HepG2 (cell line): ENCODE results near the gene PRMT7. TPM values are rescaled to one million over a fixed set of nuclear protein-coding genes. Genes with fewer than 3 reads are reported as not detected.
A peak's percentile ranks its signal among the peaks of the same experiment; 100 is the strongest.

Experiments used
- ARID2 ChIP-seq: sonication (generic); formaldehyde crosslinking; IDR thresholded peaks from 2 replicates; pipeline ENCODE4 v1.8.1; 2022; ENCODE audit warnings: mild to moderate bottlenecking, missing genetic modification reagents, borderline replicate concordance
- DNMT3B ChIP-seq: conservative IDR thresholded peaks from 2 replicates; pipeline ENCODE4 v1.6.1; 2016; ENCODE audit warnings: missing biosample characterization, control low read depth
- GATA4 ChIP-seq: sonication (generic); IDR thresholded peaks from 2 replicates; pipeline ENCODE4 v1.6.1; 2016; ENCODE audit warnings: antibody characterized with exemption, low read depth, borderline replicate concordance
- MIXL1 ChIP-seq: IDR thresholded peaks from 2 replicates; pipeline ENCODE4 v1.6.1; 2016
- NCOA1 ChIP-seq: sonication (generic); formaldehyde crosslinking; IDR thresholded peaks from 2 replicates; pipeline ENCODE4 v1.9.0; 2021; ENCODE audit warnings: missing genetic modification reagents
- PHF5A ChIP-seq: IDR thresholded peaks from one replicate; pipeline ENCODE4 v1.6.1; 2018; ENCODE audit warnings: low read depth, missing genetic modification reagents; ENCODE audit not compliant: unreplicated experiment
- REPIN1 ChIP-seq: sonication (generic); formaldehyde crosslinking; IDR thresholded peaks from 2 replicates; pipeline ENCODE4 v1.8.0; 2022; ENCODE audit warnings: missing genetic modification reagents, low read depth, mild to moderate bottlenecking, borderline replicate concordance
- RNF2 ChIP-seq: fragments of 450-650 bp; conservative IDR thresholded peaks from 2 replicates; pipeline ENCODE4 v1.6.1; 2016; ENCODE audit warnings: low read depth
- SIN3B ChIP-seq: fragments of 150-350 bp; IDR thresholded peaks from 2 replicates; pipeline ENCODE4 v1.6.1; 2014; ENCODE audit warnings: low read length
- TBX3 ChIP-seq: fragments of 450-650 bp; IDR thresholded peaks from 2 replicates; pipeline ENCODE4 v1.6.1; 2017; ENCODE audit warnings: antibody characterized with exemption, mild to moderate bottlenecking, inconsistent platforms, borderline replicate concordance
- ZBTB42 ChIP-seq: sonication (generic); formaldehyde crosslinking; IDR thresholded peaks from 2 replicates; pipeline ENCODE4 v1.5.0; 2020; ENCODE audit warnings: mild to moderate bottlenecking, missing genetic modification reagents
- ZNF274 ChIP-seq: sonication (generic); formaldehyde crosslinking; IDR thresholded peaks from 2 replicates; pipeline ENCODE4 v1.5.1; 2020; ENCODE audit warnings: mild to moderate bottlenecking, missing genetic modification reagents
- ZNF546 ChIP-seq: sonication (generic); formaldehyde crosslinking; conservative IDR thresholded peaks from 2 replicates; pipeline ENCODE4 v1.8.1; 2023; ENCODE audit warnings: mild to moderate bottlenecking, missing genetic modification reagents
- ZNF577 ChIP-seq: sonication (generic); formaldehyde crosslinking; IDR thresholded peaks from 2 replicates; pipeline ENCODE4 v1.4.0; 2020; ENCODE audit warnings: mild to moderate bottlenecking, low read depth, missing genetic modification reagents, borderline replicate concordance
- ZNF614 ChIP-seq: IDR thresholded peaks from 2 replicates; pipeline ENCODE4 v1.6.1; 2018; ENCODE audit warnings: missing biosample characterization, missing genetic modification reagents, inconsistent platforms, borderline replicate concordance
- ZNF891 ChIP-seq: sonication (generic); formaldehyde crosslinking; IDR thresholded peaks from 2 replicates; pipeline ENCODE4 v1.5.0; 2020; ENCODE audit warnings: mild to moderate bottlenecking, missing genetic modification reagents
- ZSCAN29 ChIP-seq: sonication (generic); formaldehyde crosslinking; conservative IDR thresholded peaks from 2 replicates; pipeline ENCODE4 v1.4.0; 2020; ENCODE audit warnings: mild to moderate bottlenecking, missing genetic modification reagents
- polyA plus RNA-seq, 8 experiments: library from polyadenylated mRNA; depleted of rRNA in 3 of 8; stranded (reverse) in 7 of 8; unstranded in 1 of 8; fragments of >200 nt; fragmentation: Illumina TruSeq in 4 of 8; extraction: Trizol in 4 of 8; gene quantifications; 2 replicates each; pipeline versions ENCODE4 v1.2.1 to v1.2.3, GENCODE V29; 2011 to 2016; ENCODE audit warnings: low read depth in 4 of 8, missing spikeins in 1 of 8, mixed read lengths in 1 of 8; ENCODE audit not compliant: insufficient read depth in 1 of 8
- total RNA-seq, 5 experiments: library from RNA; depleted of rRNA; stranded (reverse); fragments of >200 nt; fragmentation: Illumina TruSeq; extraction: Trizol; gene quantifications; 2 replicates each; pipeline ENCODE4 v1.2.3, GENCODE V29; 2016; ENCODE audit warnings: low read depth in 1 of 5
- TF ChIP-seq, protein P1 (sequence below): IDR thresholded peaks from 2 replicates; pipeline ENCODE4 v1.6.1; 2018; ENCODE audit warnings: missing genetic modification reagents, mild to moderate bottlenecking, missing compliant biosample characterization
- TF ChIP-seq, protein P2 (sequence below): sonication (generic); formaldehyde crosslinking; IDR thresholded peaks from 2 replicates; pipeline ENCODE4 v1.8.1; 2022; ENCODE audit warnings: low read depth, mild to moderate bottlenecking, missing genetic modification reagents
- TF ChIP-seq, protein P3 (sequence below): sonication (generic); formaldehyde crosslinking; IDR thresholded peaks from 2 replicates; pipeline ENCODE4 v1.4.0; 2020; ENCODE audit warnings: missing genetic modification reagents
- TF ChIP-seq, protein P4 (sequence below): IDR thresholded peaks from 2 replicates; pipeline ENCODE4 v1.6.1; 2016; ENCODE audit warnings: missing genetic modification reagents, missing compliant biosample characterization
- TF ChIP-seq, protein P5 (sequence below): sonication (generic); formaldehyde crosslinking; IDR thresholded peaks from 2 replicates; pipeline ENCODE4 v1.8.1; 2023; ENCODE audit warnings: missing genetic modification reagents, inconsistent platforms, borderline replicate concordance

The PRMT7 gene
- total and polyA plus RNA-seq, 2 of the 13 experiments (the other 11 are each of a cell fraction or from before 2014, with no cell fraction given), result 47.5 to 55.0 TPM

DNA sequence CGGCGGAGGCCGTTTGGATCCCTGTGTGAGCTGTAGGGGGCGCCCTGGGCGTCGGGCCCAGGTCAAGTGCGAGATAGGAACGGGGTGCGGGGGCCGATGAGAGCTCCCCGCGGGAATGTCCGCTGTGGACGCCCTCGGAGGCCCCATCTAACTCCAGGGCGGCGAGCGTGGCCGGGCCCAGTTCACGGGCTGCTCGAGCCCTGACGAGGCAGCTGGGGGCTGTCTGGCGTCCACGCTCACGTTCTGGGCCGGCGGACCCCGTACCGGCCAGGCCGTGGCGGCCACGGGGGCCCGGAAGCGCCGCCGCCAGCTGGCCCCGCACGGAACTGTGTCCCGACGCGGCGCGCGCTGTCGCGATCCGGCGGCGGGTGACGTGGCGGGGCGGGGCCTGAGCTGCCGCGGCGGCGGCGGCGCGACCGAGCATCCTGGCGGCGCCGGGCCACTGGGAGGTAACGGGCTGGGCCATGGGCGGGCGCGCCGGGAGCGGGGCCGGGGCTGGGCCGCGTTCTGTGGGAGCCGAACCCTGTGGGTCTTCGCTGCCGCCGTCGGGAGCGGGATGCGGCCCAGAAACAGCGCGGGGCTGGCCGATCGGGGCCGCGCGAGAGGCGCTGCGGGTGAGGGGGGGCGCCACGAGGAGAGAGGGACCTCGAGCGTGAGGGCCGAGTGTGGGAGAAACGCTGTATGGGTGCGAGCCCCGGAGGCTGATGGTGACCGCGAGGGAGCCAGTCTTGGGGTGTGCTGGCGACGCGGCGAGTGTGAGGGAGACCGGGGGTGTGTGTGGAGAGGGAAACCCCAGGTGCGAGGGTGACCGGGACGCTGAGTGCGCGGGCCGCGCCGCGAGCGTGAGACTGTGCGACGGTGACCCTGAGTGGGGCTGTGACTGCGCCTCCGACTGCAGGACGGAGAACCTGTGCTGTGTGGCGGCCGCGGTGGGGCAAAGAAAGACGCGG, 46.4 kb upstream of the PRMT7 start, which contains the start of gene SLC7A6 (continued):
- TF ChIP-seq ZNF274, result no peak; the same call in 1 of the 2 replicates
- no peak for TF ChIP-seq ZSCAN29
- peak; percentile 31; the same call in 1 of the 2 replicates for TF ChIP-seq RNF2
- TF ChIP-seq PHF5A (CRISPR knock-in tag), result no peak
- no peak for TF ChIP-seq DNMT3B (CRISPR knock-in tag)
- TF ChIP-seq REPIN1 (CRISPR knock-in tag), result no peak
- TF ChIP-seq ZNF891 (CRISPR knock-in tag), result peak; percentile 41; the same call in 1 of the 2 replicates
- no peak for TF ChIP-seq GATA4
- no peak; the same call in 1 of the 2 replicates for TF ChIP-seq NCOA1 (CRISPR knock-in tag)
- no peak for TF ChIP-seq ARID2 (CRISPR knock-in tag)
- TF ChIP-seq TBX3, result peak; percentile 54; the same call in 1 of the 2 replicates
- TF ChIP-seq, protein P1, sequence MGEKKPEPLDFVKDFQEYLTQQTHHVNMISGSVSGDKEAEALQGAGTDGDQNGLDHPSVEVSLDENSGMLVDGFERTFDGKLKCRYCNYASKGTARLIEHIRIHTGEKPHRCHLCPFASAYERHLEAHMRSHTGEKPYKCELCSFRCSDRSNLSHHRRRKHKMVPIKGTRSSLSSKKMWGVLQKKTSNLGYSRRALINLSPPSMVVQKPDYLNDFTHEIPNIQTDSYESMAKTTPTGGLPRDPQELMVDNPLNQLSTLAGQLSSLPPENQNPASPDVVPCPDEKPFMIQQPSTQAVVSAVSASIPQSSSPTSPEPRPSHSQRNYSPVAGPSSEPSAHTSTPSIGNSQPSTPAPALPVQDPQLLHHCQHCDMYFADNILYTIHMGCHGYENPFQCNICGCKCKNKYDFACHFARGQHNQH (CRISPR knock-in tag), result no peak
- TF ChIP-seq, protein P2, sequence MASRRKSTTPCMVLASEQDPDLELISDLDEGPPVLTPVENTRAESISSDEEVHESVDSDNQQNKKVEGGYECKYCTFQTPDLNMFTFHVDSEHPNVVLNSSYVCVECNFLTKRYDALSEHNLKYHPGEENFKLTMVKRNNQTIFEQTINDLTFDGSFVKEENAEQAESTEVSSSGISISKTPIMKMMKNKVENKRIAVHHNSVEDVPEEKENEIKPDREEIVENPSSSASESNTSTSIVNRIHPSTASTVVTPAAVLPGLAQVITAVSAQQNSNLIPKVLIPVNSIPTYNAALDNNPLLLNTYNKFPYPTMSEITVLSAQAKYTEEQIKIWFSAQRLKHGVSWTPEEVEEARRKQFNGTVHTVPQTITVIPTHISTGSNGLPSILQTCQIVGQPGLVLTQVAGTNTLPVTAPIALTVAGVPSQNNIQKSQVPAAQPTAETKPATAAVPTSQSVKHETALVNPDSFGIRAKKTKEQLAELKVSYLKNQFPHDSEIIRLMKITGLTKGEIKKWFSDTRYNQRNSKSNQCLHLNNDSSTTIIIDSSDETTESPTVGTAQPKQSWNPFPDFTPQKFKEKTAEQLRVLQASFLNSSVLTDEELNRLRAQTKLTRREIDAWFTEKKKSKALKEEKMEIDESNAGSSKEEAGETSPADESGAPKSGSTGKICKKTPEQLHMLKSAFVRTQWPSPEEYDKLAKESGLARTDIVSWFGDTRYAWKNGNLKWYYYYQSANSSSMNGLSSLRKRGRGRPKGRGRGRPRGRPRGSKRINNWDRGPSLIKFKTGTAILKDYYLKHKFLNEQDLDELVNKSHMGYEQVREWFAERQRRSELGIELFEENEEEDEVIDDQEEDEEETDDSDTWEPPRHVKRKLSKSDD (CRISPR knock-in tag), result no peak
- TF ChIP-seq, protein P3, sequence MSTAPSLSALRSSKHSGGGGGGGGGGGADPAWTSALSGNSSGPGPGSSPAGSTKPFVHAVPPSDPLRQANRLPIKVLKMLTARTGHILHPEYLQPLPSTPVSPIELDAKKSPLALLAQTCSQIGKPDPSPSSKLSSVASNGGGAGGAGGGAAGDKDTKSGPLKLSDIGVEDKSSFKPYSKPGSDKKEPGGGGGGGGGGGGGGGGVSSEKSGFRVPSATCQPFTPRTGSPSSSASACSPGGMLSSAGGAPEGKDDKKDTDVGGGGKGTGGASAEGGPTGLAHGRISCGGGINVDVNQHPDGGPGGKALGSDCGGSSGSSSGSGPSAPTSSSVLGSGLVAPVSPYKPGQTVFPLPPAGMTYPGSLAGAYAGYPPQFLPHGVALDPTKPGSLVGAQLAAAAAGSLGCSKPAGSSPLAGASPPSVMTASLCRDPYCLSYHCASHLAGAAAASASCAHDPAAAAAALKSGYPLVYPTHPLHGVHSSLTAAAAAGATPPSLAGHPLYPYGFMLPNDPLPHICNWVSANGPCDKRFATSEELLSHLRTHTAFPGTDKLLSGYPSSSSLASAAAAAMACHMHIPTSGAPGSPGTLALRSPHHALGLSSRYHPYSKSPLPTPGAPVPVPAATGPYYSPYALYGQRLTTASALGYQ (CRISPR knock-in tag), result peak; percentile 29; the same call in 1 of the 2 replicates
- no peak for TF ChIP-seq ZNF577 (CRISPR knock-in tag)
- TF ChIP-seq, protein P4, sequence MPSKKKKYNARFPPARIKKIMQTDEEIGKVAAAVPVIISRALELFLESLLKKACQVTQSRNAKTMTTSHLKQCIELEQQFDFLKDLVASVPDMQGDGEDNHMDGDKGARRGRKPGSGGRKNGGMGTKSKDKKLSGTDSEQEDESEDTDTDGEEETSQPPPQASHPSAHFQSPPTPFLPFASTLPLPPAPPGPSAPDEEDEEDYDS (CRISPR knock-in tag), result peak; percentile 38; the same call in 1 of the 2 replicates
- 0 out of 2 replicates have a peak, but pooled peaks have one; percentile 12 for TF ChIP-seq ZBTB42 (CRISPR knock-in tag)
- peak; percentile 29; the same call in 1 of the 2 replicates for TF ChIP-seq MIXL1
- peak; percentile 70; the same call in 1 of the 2 replicates for TF ChIP-seq ZNF546 (CRISPR knock-in tag)
- TF ChIP-seq, protein P5, sequence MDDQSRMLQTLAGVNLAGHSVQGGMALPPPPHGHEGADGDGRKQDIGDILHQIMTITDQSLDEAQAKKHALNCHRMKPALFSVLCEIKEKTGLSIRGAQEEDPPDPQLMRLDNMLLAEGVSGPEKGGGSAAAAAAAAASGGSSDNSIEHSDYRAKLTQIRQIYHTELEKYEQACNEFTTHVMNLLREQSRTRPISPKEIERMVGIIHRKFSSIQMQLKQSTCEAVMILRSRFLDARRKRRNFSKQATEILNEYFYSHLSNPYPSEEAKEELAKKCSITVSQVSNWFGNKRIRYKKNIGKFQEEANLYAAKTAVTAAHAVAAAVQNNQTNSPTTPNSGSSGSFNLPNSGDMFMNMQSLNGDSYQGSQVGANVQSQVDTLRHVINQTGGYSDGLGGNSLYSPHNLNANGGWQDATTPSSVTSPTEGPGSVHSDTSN (CRISPR knock-in tag), result peak; percentile 70; the same call in 1 of the 2 replicates
- TF ChIP-seq ZNF614, result no peak; the same call in 1 of the 2 replicates
- no peak for TF ChIP-seq SIN3B
